HEK293 (cell line): ENCODE measurements around the gene DLL4.

Experiments used
- CTCF ChIA-PET: fragments of 350-600 bp; formaldehyde crosslinking; extraction: SDS; loops from one replicate; lab custom pipeline; 2021; ENCODE audit warnings: antibody characterized with exemption; lab: Yijun Ruan, JAX
- POLR2A ChIA-PET: fragments of 300-600 bp; formaldehyde crosslinking; extraction: SDS; loops from one replicate; lab custom pipeline; 2020; ENCODE audit warnings: antibody characterized with exemption, inconsistent platforms; lab: Yijun Ruan, JAX
- H3K27ac ChIP-seq: fragments of 200-500 bp; sonication (Bioruptor generic); 2 replicates; pipeline ENCODE4 v1.5.1; 2014; ENCODE audit warnings: low read depth, low read length, control low read depth, inconsistent platforms; ENCODE audit errors: extremely low read depth
- H3K36me3 ChIP-seq, 2 experiments: fragments of 200-500 bp in 1 of 2; sonication (Bioruptor generic) in 1 of 2; 1 replicate in 1 of 2; 2 replicates in 1 of 2; pipeline ENCODE4 v1.5.1; 2014 to 2017; ENCODE audit warnings: inconsistent platforms in 2 of 2, low read length in 2 of 2; ENCODE audit not compliant: control insufficient read depth in 2 of 2, insufficient read depth in 1 of 2
- H3K4me1 ChIP-seq: fragments of 200-500 bp; sonication (Bioruptor generic); 2 replicates; pipeline ENCODE4 v1.5.1; 2014; ENCODE audit warnings: mild to moderate bottlenecking, low read length, inconsistent platforms; ENCODE audit not compliant: control insufficient read depth, insufficient read depth
- H3K4me3 ChIP-seq: 2 replicates; pipeline ENCODE4 v1.5.1; 2011; ENCODE audit warnings: low read depth, mild to moderate bottlenecking, control low read depth, low read length, moderate library complexity
- H3K9me3 ChIP-seq: fragments of 200-500 bp; sonication (Bioruptor generic); 2 replicates; pipeline ENCODE4 v1.5.1; 2014; ENCODE audit warnings: low read depth, low read length, inconsistent platforms; ENCODE audit not compliant: control insufficient read depth, insufficient read depth
- GLI2 ChIP-seq: fragments of 450-650 bp; formaldehyde crosslinking; IDR thresholded peaks from 2 replicates; pipeline ENCODE4; 2017; ENCODE audit warnings: missing biosample characterization, missing genetic modification characterization, low read depth, borderline replicate concordance
- IKZF3 ChIP-seq: fragments of 450-650 bp; IDR thresholded peaks from 2 replicates; pipeline ENCODE4 v1.5.0; 2018; ENCODE audit warnings: missing biosample characterization, mild to moderate bottlenecking, missing genetic modification characterization, moderate library complexity
- KLF10 ChIP-seq: fragments of 450-650 bp; IDR thresholded peaks from 2 replicates; pipeline ENCODE4 v1.5.1; 2018; ENCODE audit warnings: missing biosample characterization, mild to moderate bottlenecking, missing genetic modification characterization
- KLF8 ChIP-seq: fragments of 450-650 bp; formaldehyde crosslinking; IDR thresholded peaks from 2 replicates; pipeline ENCODE4 v1.5.1; 2016; ENCODE audit warnings: missing biosample characterization, missing genetic modification characterization
- MYNN ChIP-seq: fragments of 450-650 bp; formaldehyde crosslinking; IDR thresholded peaks from 2 replicates; pipeline ENCODE4 v1.5.1; 2016; ENCODE audit warnings: missing biosample characterization, missing genetic modification characterization, borderline replicate concordance
- REPIN1 ChIP-seq: fragments of 450-650 bp; formaldehyde crosslinking; IDR thresholded peaks from 2 replicates; pipeline ENCODE4 v1.5.1; 2017; ENCODE audit warnings: missing biosample characterization, missing genetic modification characterization, low read depth
- SP3 ChIP-seq: fragments of 450-650 bp; formaldehyde crosslinking; IDR thresholded peaks from 2 replicates; pipeline ENCODE4 v1.5.1; 2016; ENCODE audit warnings: missing biosample characterization, missing genetic modification characterization
- YY1 ChIP-seq: fragments of 450-650 bp; formaldehyde crosslinking; IDR thresholded peaks from 2 replicates; pipeline ENCODE4 v1.5.1; 2018; ENCODE audit warnings: missing biosample characterization, missing genetic modification characterization
- ZBTB48 ChIP-seq: fragments of 450-650 bp; formaldehyde crosslinking; IDR thresholded peaks from 2 replicates; pipeline ENCODE4 v1.5.1; 2016; ENCODE audit warnings: missing biosample characterization, missing genetic modification characterization
- ZFHX2 ChIP-seq: fragments of 450-650 bp; formaldehyde crosslinking; conservative IDR thresholded peaks from 2 replicates; pipeline ENCODE4 v1.5.1; 2016; ENCODE audit warnings: missing biosample characterization, missing genetic modification characterization
- ZNF146 ChIP-seq: fragments of 450-650 bp; formaldehyde crosslinking; IDR thresholded peaks from 2 replicates; pipeline ENCODE4 v1.5.1; 2016; ENCODE audit warnings: missing biosample characterization, missing genetic modification characterization
- ZNF501 ChIP-seq: fragments of 450-650 bp; formaldehyde crosslinking; IDR thresholded peaks from 2 replicates; pipeline ENCODE4 v1.5.1; 2016; ENCODE audit warnings: missing biosample characterization, missing genetic modification characterization
- ZNF558 ChIP-seq: fragments of 450-650 bp; formaldehyde crosslinking; IDR thresholded peaks from 2 replicates; pipeline ENCODE4 v1.5.1; 2016; ENCODE audit warnings: missing biosample characterization, missing genetic modification characterization
- ZNF654 ChIP-seq: fragments of 450-650 bp; formaldehyde crosslinking; IDR thresholded peaks from 2 replicates; pipeline ENCODE4 v1.5.1; 2016; ENCODE audit warnings: low read depth, missing biosample characterization, missing genetic modification characterization
- ZSCAN30 ChIP-seq: fragments of 450-650 bp; IDR thresholded peaks from 2 replicates; pipeline ENCODE4 v1.5.1; 2018; ENCODE audit warnings: missing biosample characterization, mild to moderate bottlenecking, missing genetic modification characterization, moderate library complexity
- TF ChIP-seq, protein P1 (sequence below): fragments of 450-650 bp; formaldehyde crosslinking; IDR thresholded peaks from 2 replicates; pipeline ENCODE4 v1.5.1; 2016; ENCODE audit warnings: missing biosample characterization, missing genetic modification characterization
- TF ChIP-seq, protein P2 (sequence below): fragments of 450-650 bp; formaldehyde crosslinking; IDR thresholded peaks from 2 replicates; pipeline ENCODE4 v1.5.1; 2017; ENCODE audit warnings: missing biosample characterization, mild to moderate bottlenecking, missing genetic modification characterization, moderate library complexity
- TF ChIP-seq, protein P3 (sequence below): fragments of 450-650 bp; IDR thresholded peaks from 2 replicates; pipeline ENCODE4 v1.5.1; 2018; ENCODE audit warnings: missing biosample characterization, mild to moderate bottlenecking, missing genetic modification characterization
- TF ChIP-seq, protein P4 (sequence below): fragments of 450-650 bp; formaldehyde crosslinking; IDR thresholded peaks from 2 replicates; pipeline ENCODE4 v1.5.1; 2017; ENCODE audit warnings: missing biosample characterization, missing genetic modification characterization
- TF ChIP-seq, protein P5 (sequence below): fragments of 450-650 bp; formaldehyde crosslinking; IDR thresholded peaks from 2 replicates; pipeline ENCODE4 v1.5.1; 2016; ENCODE audit warnings: missing biosample characterization, missing genetic modification characterization
- TF ChIP-seq, protein P6 (sequence below): fragments of 450-650 bp; formaldehyde crosslinking; IDR thresholded peaks from 2 replicates; pipeline ENCODE4 v1.5.0; 2017; ENCODE audit warnings: missing biosample characterization, missing genetic modification characterization, borderline replicate concordance

Gene DLL4

DNA sequence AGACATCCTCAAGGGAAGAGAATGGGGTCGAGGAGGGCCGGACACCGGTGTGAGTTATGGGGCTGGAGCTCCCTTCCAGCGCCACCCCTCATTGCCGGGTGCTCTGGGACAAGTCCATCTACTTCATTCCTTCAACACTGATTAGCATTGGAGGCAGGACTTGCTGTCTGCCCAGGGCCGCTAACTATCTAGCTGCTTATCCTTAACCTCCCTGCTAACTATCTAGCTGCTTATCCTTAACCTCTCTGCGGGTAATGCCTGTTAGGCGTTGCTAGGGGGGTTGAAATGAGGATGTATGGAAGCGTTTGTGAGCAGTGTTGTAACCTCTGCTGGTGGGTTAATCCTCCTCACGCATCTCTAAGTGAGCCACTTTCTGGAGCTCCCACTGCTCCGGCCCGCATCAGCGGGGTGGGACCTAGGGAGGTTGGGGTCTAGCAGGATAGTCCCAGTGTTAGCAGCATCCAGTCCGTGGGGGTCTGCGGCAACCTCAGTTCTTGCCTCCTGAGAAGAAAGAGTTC lies 13.3 kb downstream of the DLL4 start (continued):
- TF ChIP-seq, protein P1, sequence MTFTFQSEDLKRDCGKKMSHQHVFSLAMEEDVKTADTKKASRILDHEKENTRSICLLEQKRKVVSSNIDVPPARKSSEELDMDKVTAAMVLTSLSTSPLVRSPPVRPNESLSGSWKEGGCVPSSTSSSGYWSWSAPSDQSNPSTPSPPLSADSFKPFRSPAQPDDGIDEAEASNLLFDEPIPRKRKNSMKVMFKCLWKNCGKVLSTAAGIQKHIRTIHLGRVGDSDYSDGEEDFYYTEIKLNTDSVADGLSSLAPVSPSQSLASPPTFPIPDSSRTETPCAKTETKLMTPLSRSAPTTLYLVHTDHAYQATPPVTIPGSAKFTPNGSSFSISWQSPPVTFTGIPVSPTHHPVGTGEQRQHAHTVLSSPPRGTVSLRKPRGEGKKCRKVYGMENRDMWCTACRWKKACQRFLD (tag by site-specific recombination) = no peak
- TF ChIP-seq, protein P2, sequence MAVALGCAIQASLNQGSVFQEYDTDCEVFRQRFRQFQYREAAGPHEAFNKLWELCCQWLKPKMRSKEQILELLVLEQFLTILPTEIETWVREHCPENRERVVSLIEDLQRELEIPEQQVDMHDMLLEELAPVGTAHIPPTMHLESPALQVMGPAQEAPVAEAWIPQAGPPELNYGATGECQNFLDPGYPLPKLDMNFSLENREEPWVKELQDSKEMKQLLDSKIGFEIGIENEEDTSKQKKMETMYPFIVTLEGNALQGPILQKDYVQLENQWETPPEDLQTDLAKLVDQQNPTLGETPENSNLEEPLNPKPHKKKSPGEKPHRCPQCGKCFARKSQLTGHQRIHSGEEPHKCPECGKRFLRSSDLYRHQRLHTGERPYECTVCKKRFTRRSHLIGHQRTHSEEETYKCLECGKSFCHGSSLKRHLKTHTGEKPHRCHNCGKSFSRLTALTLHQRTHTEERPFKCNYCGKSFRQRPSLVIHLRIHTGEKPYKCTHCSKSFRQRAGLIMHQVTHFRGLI = no peak
- no peak for TF ChIP-seq GLI2 (tag by site-specific recombination)
- TF ChIP-seq ZFHX2 (tag by site-specific recombination) = no peak
- no peak for TF ChIP-seq MYNN (tag by site-specific recombination)
- no peak for TF ChIP-seq KLF10 (tag by site-specific recombination)
- TF ChIP-seq, protein P3, sequence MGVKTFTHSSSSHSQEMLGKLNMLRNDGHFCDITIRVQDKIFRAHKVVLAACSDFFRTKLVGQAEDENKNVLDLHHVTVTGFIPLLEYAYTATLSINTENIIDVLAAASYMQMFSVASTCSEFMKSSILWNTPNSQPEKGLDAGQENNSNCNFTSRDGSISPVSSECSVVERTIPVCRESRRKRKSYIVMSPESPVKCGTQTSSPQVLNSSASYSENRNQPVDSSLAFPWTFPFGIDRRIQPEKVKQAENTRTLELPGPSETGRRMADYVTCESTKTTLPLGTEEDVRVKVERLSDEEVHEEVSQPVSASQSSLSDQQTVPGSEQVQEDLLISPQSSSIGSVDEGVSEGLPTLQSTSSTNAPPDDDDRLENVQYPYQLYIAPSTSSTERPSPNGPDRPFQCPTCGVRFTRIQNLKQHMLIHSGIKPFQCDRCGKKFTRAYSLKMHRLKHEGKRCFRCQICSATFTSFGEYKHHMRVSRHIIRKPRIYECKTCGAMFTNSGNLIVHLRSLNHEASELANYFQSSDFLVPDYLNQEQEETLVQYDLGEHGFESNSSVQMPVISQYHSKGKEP = no peak
- TF ChIP-seq, protein P4, sequence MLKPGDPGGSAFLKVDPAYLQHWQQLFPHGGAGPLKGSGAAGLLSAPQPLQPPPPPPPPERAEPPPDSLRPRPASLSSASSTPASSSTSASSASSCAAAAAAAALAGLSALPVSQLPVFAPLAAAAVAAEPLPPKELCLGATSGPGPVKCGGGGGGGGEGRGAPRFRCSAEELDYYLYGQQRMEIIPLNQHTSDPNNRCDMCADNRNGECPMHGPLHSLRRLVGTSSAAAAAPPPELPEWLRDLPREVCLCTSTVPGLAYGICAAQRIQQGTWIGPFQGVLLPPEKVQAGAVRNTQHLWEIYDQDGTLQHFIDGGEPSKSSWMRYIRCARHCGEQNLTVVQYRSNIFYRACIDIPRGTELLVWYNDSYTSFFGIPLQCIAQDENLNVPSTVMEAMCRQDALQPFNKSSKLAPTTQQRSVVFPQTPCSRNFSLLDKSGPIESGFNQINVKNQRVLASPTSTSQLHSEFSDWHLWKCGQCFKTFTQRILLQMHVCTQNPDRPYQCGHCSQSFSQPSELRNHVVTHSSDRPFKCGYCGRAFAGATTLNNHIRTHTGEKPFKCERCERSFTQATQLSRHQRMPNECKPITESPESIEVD (tag by site-specific recombination) = no peak
- no peak for TF ChIP-seq ZNF501 (tag by site-specific recombination)
- no peak for TF ChIP-seq KLF8 (tag by site-specific recombination)
- no peak for TF ChIP-seq YY1 (tag by site-specific recombination)

DNA sequence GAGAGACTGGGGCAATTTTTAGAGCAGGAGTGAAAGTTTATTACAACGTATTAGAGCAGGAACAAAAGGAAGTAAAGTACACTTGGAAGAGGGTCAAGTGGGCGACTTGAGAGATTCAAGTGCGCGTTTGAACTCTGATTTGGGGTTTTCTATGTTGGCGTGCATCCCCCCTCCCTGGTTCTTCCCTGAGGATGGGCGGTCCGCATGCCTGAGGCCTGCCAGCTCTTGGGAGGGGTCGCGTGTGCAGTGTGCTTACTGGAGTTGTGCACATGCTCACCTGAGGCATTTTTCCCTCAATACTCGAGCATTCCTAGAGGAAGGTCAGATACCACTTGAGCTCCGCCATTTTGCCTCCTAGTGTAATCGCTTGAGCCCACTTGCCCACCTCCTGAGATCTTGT lies 13.7 kb downstream of the DLL4 start:
- CTCF ChIA-PET = interaction anchor here (0.6 to 3.5 kb wide), 12 partner anchors 9 to 523 kb away, joined by 3 to 29 read pairs (median 4); partner anchors contain the start of gene CHAC1
- no peaks in the 10 kb centered on the region for H3K36me3 ChIP-seq
- no peak for TF ChIP-seq ZBTB48
- TF ChIP-seq ZNF558 = no peak
- no peak for TF ChIP-seq ZNF654
- TF ChIP-seq, protein P5, sequence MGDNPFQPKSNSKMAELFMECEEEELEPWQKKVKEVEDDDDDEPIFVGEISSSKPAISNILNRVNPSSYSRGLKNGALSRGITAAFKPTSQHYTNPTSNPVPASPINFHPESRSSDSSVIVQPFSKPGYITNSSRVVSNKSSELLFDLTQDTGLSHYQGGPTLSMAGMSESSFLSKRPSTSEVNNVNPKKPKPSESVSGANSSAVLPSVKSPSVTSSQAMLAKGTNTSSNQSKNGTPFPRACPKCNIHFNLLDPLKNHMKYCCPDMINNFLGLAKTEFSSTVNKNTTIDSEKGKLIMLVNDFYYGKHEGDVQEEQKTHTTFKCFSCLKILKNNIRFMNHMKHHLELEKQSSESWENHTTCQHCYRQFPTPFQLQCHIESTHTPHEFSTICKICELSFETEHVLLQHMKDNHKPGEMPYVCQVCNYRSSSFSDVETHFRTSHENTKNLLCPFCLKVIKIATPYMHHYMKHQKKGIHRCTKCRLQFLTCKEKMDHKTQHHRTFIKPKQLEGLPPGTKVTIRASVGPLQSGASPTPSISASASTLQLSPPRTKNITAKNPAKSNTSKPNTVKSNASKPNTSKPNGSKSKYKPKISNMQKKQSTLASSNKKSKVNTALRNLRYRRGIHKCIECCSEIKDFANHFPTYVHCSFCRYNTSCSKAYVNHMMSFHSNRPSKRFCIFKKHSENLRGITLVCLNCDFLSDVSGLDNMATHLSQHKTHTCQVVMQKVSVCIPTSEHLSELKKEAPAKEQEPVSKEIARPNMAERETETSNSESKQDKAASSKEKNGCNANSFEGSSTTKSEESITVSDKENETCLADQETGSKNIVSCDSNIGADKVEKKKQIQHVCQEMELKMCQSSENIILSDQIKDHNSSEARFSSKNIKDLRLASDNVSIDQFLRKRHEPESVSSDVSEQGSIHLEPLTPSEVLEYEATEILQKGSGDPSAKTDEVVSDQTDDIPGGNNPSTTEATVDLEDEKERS (tag by site-specific recombination) = no peak
- TF ChIP-seq SP3 (tag by site-specific recombination) = no peak
- TF ChIP-seq, protein P6, sequence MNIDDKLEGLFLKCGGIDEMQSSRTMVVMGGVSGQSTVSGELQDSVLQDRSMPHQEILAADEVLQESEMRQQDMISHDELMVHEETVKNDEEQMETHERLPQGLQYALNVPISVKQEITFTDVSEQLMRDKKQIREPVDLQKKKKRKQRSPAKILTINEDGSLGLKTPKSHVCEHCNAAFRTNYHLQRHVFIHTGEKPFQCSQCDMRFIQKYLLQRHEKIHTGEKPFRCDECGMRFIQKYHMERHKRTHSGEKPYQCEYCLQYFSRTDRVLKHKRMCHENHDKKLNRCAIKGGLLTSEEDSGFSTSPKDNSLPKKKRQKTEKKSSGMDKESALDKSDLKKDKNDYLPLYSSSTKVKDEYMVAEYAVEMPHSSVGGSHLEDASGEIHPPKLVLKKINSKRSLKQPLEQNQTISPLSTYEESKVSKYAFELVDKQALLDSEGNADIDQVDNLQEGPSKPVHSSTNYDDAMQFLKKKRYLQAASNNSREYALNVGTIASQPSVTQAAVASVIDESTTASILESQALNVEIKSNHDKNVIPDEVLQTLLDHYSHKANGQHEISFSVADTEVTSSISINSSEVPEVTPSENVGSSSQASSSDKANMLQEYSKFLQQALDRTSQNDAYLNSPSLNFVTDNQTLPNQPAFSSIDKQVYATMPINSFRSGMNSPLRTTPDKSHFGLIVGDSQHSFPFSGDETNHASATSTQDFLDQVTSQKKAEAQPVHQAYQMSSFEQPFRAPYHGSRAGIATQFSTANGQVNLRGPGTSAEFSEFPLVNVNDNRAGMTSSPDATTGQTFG = no peak
- no peak for TF ChIP-seq ZSCAN30 (tag by site-specific recombination)
- TF ChIP-seq IKZF3 (tag by site-specific recombination) = no peak
- TF ChIP-seq ZNF146 = no peak
- no peak for TF ChIP-seq REPIN1 (tag by site-specific recombination)
- peaks cover 4% of the 10 kb centered on the region; the same call in 1 of the 2 replicates for H3K4me1 ChIP-seq
- H3K9me3 ChIP-seq = no peaks in the 10 kb centered on the region
- POLR2A ChIA-PET = interaction anchor here (4.3 to 5.3 kb wide), 2 partner anchors 11 to 13 kb away, joined by 58 to 64 read pairs; partner anchors contain the start of genes CHAC1 and DLL4
- no peak overlapping the region for H3K27ac ChIP-seq
- no peak overlapping the region for H3K4me3 ChIP-seq
